HG02678 (cell line): Measurements from ENCODE around the gene CPLX1.
"Not testable (repeated sequence)": the region's sequence is repeated elsewhere in the genome, so short reads cannot be mapped to it uniquely, and the experiment has no call there.

ENCODE experiments used
- ATAC-seq: cut with Tn5 transposase; IDR thresholded peaks from one replicate; pipeline ENCODE4 v1.9.1; 2021; ENCODE audit warnings: mild to moderate bottlenecking, moderate library complexity; ENCODE audit not compliant: unreplicated experiment

CPLX1 gene

DNA sequence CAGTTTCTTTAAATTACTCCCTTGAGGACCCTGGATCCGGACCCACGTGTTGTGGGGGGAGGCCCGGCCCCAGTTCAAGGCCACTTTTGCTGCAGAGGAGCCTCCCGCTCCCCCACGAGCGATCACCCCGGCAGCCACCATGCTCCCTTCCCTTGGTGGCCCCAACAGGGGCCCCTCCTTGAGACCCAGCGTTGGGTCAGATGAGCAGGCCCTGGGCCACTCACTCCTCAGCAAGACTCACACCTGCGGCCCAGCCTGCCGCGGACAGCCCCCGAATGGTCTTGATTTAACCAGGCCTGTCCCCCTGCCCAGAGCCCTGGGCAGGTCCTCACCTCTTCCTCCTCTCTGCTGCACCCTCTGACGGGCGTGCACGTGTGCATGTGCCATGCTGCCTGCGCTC is 4.3 kb downstream of the CPLX1 start:
- ATAC-seq = no peak

DNA sequence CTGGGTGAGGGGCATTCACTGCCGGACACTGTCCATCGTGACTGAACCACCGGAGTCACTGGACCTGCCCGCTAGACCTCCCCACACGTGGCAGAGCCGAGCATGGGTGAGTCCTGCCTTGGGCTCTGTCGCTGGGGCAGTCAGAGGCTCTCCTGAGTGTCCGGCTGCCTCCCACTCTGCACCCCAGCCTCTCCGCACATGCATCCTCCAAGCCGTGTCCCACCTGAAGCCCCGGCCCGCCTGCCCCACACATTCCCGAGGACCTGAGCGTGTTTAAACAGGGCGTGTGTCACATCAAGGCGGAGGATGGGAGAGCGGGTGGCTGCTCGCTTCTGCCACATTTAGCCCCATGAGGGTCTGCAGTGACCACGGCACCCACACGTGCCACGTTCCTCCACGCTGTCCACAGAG is 4.7 kb downstream of the CPLX1 start:
- no peak for ATAC-seq

DNA sequence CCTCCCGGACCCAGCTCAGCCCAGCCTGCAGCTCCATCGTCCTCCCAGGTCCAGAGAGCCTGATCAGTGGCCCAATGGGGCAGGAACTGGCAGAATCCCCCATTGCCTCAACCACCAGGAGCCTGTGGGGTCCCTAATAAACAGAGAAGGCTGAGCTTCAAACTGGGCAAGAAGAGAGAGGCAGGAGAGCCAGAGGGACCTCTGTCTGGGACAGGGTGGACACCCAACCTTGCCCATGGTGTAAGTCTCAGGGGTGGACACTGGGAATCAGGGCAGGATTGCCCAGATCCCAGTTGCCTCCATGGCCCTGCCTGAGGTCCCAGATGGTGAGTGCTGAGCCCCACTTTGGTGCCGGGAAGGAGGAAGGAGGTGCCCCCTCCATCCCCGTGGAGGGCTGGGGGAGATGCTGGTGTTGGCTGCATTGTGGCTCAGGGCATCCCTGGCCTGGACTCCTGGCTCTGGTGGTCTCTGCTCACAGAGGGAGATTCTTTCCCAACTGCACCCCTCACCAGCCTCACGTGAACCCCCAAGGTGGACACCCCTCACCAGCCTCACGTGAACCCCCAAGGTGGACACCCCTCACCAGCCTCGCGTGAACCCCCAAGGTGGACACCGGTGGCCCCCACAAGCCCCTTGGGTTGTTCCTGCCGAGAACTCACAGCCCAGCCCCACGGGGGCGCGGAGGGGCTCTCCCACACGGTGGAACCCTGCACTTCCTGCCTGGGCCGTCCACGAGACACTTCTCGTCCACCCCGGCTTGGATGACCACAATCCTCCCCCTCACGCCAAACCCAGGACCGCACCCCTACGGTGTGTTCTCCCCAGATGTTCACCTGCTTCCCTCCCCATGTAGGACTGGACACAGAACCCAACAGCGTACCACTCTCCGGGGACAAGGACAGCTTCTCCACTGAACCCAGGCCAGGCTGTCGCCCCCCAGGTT is 5.4 kb downstream of the CPLX1 start:
- no peak for ATAC-seq

DNA sequence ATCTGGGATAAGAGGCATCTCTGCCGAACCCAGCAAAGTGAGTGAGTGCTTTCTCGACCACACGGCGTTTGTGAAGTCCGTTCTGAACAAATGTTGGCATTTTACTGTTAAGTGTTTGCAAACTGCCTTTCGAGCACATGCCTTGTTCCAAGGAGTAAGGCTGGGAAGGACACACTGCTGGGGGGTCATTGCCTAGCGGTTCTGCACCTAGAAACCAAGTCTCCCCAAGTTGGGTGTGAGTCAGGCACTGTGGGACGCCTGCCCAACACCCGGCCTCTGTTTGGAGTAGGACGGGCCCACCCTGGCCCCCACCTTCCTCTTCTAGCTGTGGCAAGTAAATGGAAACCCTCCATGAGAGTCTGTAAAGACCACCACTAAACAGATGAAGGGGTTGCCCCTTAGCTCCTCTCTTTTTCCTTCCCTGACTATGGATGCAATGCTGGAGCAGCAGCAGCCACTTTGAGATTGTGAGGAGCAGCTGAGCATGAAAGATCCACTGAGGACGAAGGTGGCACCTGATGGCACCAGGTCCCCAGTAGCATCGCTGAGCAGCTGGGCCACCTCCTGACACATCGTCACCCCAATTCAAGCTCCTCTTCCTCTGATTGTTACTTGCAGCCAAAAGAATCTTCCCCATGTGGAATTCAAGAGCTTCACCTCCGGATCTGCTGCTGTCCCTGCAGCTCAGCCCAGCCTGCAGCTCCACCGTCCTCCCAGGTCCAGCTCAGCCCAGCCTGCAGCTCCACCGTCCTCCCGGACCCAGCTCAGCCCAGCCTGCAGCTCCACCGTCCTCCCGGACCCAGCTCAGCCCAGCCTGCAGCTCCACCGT is 6.3 kb downstream of the CPLX1 start:
- no peak for ATAC-seq

DNA sequence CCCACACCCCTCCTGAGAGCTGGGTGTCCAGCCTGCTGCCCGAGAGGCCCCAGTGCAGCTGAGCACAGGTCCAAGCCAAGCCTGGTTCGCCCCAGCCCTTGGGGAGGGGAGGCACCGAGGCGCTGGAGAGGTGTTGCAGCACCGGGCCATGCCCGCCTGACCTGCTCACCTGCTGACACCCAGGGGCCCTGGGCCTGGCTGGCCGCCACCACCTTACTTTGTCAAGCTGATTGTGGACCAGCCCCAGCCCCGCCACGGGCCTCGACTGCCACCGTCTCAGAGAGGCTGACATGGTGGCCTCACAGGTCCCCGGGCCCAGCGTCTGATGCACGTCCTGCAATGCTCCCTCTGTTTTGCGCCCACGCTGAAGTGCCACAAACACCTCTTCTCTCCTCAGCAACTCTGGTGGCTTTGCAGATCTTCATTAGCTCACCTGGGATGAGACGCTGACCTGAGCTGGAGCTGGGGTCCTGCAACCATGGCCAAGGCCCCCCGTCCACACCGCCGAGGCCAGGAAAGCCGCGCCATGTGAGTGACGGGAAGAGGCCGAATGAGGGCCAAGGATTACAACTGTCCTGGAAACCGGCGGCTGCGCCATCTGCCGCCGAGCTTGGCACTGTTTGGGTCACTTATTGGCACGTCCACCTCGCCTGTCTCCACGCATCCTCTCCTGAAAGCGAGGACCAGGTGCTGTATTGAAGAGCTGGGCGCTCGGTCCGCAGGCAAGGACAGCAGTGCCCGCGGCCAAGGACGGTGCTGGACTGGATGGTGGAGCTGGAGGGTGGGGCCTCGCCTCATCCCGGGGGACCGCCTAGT is 7.6 kb downstream of the CPLX1 start:
- ATAC-seq = no peak

DNA sequence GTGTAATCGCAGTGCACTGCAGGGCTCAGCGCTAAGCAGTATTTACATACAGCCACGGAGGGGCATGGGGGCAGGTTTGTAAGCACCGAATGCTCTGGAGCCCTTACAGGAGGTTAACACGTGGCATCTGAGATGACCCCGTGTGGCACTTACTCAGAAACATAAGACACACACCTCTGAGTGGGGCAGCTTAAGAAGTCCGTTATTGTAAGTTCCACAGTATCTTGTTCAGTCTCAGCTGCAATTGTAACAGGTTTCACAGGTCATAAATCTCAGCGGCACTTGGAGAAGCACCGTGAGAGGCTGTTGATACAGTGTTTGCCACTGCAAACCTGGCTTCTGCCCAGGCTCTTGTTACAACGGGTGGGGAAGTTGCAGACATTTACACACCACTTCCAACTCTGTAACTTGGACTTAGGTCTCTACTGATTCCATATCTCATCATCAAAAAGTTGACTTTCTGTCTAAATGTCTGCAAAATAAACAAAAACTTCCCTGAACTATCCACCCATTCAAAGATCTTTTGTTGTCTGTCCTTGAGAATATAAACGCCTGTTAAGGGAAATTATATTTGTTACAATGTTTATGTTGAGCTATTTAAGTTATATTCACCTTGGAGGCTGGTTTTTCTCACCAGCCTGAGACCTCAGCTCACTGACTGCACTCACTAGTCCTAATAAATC is 10.3 kb downstream of the CPLX1 start:
- ATAC-seq = no peak

DNA sequence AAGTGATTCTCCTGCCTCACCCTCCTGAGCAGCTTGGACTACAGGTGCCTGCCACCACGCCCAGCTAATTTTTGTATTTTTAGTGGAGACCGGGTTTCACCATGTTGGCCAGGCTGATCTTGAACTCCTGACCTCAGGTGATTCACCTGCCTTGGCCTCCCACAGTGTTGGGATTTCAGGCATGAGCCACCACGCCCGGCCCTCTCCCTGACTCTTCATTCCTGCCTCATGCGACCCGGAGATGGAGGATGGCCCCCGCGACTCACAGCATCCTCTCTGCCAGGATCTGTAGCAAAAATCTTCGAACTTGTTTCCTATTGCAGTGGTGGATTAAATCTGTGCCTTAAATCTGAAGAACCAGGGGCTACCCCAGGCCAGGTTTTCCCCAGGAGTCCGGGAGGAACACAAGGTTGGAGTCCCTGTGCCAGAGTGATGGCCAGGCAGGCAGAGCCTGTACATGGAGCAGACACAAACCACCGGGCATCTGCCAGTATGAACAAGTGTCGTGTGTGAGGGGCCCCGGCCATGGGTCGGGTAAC is 11.5 kb downstream of the CPLX1 start:
- ATAC-seq = no peak

DNA sequence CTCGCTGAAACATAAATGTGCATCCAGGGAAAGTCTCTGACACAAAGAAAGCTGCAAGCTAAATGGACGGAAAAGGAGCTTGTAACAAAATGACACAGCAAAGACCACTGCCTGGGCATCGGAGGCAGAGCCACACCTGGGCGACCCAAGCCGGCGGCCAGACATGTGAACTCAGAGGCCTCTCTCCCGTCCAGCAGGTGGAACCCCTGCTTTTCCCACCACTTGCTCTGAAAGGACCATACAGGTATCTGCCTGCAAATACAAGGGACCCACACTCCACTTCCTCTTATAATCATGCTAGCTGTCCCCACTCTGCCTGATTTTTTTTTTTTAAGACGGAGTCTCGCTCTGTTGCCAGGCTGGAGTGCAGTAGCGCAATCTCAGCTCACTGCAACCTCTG is 12.0 kb downstream of the CPLX1 start:
- no peak for ATAC-seq

DNA sequence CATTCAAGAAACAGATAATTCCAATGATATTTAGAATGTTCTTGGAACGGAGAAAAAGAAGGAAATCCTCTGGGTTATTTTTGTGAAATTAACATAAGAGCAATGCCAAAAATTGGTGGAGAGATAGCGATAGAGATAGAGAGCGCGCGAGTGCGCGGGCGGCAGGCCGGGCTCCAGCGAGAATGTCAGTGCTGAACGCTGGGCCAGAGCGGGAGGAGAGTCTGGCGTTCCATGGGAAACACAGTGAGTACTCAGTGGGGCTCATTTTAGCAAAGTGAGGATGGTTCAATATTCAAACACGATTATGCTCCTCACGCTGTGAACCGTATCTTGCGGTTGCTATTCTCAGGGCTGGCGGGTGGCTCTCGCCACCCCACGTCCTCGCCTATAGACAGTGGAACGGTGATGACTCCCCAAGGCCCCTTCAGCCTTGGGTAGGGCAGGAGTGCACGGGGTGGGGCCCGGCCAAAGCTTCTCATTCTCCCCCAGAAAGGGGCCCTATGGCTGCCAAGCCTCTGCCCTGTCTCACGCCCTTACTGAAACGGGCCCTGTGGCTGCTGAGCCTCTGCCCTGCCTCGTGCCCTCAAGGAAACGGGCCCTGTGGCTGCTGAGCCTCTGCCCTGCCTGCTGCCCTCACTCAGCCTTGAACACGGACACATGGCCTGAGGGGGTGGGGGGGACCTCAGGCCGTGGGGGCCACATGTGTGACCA is 16.9 kb downstream of the CPLX1 start:
- ATAC-seq = no peak

DNA sequence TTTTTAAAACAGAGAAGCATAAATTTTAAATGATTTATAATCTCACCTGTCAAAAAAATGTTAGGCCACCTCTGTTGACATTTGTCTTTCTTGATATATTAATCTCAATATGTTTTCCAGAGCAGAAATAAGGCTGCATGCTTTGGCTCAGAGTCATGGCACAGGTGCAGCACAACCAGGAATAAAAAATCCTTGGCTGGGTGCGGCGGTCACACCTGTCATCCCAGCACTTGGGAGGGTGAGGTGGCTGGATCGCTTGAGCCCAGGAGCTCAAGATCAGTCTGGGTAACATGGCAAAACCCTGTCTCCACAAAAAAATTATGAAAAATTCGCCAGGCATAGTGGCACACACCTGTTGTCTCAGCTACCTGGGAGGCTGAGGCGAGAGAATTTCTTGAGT is 18.1 kb downstream of the CPLX1 start:
- no peak for ATAC-seq

DNA sequence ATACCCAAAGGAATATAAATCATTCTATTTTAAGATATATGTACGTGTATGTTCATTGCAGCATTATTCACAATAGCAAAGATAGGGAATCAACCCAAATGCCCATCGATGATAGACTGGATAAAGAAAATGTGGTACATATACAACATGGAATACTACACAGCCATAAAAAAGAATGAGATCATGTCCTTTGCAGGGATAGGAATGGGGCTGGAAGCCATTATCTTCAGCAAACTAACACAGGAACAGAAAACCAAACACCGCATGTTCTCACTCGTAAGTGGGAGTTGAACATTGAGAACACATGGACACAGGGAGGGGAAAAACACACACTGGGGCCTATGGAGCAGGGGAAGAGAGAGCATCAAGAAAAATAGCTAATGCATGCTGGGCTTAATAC is 18.9 kb downstream of the CPLX1 start:
- ATAC-seq = not testable (repeated sequence)

DNA sequence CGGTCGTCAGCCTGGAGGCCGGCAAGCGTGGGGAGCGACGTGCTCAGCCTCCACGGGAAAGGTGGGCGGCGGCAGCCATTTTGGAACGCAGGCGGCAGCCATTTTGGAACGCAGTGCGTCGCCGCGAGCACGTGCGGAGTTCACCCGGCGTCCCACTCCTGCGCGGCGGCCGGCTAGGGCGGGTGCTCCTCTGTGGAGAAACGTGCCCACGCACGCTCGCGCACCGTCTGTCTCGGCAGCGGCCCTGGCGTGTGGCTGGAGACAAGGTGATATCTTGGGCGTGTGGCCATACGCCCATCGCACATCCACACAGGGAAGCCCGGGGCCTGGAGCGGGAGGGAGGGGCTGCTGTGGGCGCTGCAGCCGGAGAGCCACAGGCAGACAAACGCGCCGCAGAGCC is 21.1 kb downstream of the CPLX1 start:
- ATAC-seq = no peak

DNA sequence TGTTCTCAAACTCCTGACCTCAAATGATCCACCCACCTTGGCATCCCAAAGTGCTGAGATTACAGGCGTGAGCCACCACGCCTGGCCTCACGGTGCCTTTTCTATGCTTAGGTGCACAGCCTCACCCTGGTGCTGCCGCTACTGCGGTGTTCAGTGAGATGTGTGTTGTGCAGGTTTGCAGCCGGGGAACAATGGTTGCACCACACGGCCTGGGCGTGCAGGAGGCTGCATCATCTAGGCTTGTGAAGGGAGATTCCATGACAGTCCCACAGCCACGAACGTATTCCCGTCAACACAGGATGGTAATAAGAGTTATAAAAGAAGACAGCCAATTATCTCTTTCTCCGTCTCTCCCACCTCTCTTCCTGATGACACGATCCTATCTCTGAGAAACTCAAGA is 22.0 kb downstream of the CPLX1 start:
- no peak for ATAC-seq

DNA sequence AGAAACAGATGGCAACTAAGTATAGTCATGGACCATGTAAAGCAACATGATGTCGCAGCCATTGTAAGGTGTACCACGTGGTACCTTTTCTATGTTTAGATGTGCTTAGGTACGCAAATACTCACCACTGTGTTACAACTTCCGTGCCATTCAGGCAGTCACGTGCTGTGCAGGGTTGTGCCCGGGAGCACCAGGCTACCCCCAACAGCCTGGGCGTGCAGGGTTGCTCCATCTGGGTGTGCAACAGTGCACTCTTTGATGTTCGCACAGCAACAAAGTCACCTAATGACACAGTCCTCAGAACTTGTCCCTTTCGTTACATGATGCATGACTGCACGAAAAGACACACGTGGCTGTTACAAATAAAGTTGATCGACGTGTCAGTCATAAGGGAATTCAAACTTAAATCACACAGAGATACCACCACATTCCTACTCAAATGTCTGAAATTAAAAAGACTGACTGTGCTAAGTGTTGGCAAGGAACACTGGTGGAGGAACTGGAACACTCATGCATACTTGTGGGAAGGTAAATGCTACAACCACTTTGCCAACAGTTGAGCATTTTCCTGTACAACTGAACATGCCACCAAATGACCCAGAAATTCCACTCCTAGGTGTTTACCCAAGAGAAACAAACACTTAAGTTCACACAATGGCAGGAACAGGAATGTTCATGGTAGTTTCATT is 24.3 kb downstream of the CPLX1 start:
- ATAC-seq = no peak

DNA sequence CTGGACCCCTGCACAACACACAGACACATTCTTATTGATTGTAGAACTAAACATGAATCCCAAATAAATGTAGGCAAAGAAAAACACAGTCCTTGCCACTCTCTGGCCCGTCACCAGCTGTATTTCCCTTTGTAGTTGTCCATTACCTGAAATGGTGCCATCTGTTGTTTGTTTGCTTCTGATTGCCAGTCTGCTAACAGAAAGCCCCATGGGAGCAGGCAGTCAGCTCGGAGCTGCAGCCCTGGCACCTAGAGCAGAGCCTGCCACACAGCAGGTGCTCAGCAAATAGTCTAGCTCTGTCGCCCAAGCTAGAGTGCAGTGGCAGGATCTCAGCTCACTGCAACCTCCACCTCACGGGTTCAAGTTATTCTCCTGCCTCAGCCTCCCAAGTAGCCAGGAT is 28.9 kb downstream of the CPLX1 start:
- no peak for ATAC-seq

DNA sequence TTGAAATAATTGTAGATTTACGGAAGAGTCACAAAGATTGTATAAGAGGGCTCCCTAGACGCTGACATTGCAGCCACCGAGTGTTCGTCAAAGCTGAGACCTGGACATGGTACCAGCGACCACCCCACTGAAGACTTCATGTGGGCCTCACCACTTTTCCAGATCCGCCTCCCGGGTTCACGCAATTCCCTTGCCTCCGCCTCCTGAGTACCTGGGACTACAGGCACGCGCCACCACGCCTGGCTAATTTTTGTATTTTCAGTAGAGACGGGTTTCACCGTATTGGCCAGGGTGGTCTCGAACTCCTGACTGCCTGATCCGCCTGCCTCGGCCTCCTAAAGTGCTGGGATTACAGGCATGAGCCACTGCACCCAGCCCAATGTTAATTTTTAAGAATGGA is 29.7 kb downstream of the CPLX1 start:
- ATAC-seq = no peak

DNA sequence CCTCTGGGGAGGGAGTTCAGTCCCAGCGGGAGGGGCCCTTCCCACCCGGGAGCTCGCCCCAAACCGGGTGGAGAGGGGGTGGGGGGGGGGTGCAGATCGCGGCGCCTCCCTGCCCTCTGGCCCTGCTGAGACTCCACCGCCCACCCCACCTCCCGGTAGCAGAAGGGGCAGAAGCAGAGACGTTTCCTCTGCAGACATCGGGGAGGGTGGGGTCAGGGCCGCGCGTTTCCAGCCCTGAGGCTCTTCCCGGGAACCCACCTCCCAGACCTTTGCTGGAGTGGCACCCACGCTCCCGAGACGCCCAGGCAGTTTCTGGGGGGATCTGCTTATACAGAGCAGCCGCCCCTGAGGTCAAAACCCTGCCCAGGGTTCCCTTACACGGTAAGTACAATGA is 30.2 kb downstream of the CPLX1 start:
- ATAC-seq = no peak

DNA sequence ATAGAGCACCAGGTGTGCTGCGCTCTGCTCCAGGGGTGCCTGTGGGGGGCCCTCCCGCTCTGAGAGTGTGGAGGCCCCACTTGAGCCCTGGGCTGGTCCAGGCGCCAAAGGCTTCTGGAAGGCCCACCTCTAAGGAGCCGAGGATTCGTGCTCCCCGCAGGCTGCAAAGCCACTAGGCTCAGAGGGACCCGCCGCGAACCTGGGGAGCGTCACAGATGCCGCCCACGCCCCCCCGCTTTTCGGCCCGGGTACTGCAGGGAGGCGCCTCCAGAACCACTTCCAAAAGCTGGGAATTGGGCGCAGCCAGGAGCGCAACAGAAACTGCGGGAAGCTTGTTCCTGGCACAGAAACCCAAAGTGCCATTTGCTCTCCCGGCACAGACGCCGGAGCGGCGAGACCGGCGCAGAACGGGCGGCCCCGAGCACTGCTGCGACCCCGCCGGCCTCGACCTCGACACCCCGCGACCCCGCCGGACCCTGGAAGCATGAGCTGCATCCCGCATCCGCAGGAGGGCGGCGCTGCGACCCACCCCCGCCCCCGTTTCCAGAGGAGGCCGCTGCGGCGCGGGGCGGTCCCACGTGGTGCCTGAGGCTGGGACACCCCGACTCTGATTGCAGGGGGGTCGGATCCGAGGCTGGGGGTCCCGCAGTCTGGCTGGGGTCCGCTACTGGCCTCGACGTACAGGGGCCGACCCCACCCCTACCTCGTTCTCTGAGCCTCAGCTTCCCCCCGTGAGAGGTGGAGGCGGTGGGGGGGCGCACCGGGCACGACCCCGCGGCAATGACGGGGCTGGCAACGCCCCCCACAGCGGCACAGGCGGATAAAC is 30.8 kb downstream of the CPLX1 start:
- no peak for ATAC-seq
